GM23338 (cell line): ENCODE results near the gene BATF3. TPM values are rescaled to one million over a fixed set of nuclear protein-coding genes. Genes with fewer than 3 reads are reported as not detected.

Experiments
- ATAC-seq: fragments of 200-7000 bp; cut with Tn5 transposase; 3 replicates; pipeline ENCODE4 v1.9.1; 2020
- DNase-seq: peaks from one replicate; pipeline ENCODE4 v3.0.0-alpha.2; 2015; ENCODE audit warnings: low spot score
- H2AFZ ChIP-seq: fragments of 200-600 bp; sonication (generic); 2 replicates; pipeline ENCODE4 v1.8.0; 2016; ENCODE audit warnings: antibody characterized with exemption, mild to moderate bottlenecking, moderate library complexity
- H3F3A ChIP-seq: fragments of 200-600 bp; sonication (generic); replicated peaks from 2 replicates; pipeline ENCODE4 v1.8.0; 2017; ENCODE audit warnings: antibody characterized with exemption, mixed run types, low read depth
- H3K27ac ChIP-seq: fragments of 200-600 bp; sonication (generic); 2 replicates; pipeline ENCODE4 v1.6.1; 2016; ENCODE audit warnings: low read depth
- H3K27me3 ChIP-seq: fragments of 200-600 bp; sonication (generic); 2 replicates; pipeline ENCODE4 v1.8.0; 2016; ENCODE audit warnings: mild to moderate bottlenecking, mixed run types, moderate library complexity; ENCODE audit not compliant: insufficient read depth
- H3K36me3 ChIP-seq: fragments of 200-600 bp; sonication (generic); 2 replicates; pipeline ENCODE4 v1.8.0; 2016; ENCODE audit warnings: mild to moderate bottlenecking; ENCODE audit not compliant: insufficient read depth
- H3K4me1 ChIP-seq: fragments of 200-600 bp; sonication (generic); 2 replicates; pipeline ENCODE4 v1.8.0; 2016; ENCODE audit warnings: mild to moderate bottlenecking, moderate library complexity; ENCODE audit not compliant: insufficient read depth
- H3K4me2 ChIP-seq: fragments of 200-600 bp; sonication (generic); 2 replicates; pipeline ENCODE4 v1.7.1; 2017; ENCODE audit warnings: mixed run types
- H3K4me3 ChIP-seq: fragments of 200-600 bp; sonication (generic); 2 replicates; pipeline ENCODE4 v1.6.1; 2016; ENCODE audit warnings: mixed run types
- H3K79me2 ChIP-seq: fragments of 200-600 bp; sonication (generic); replicated peaks from 2 replicates; pipeline ENCODE4 v1.8.0; 2017; ENCODE audit warnings: mild to moderate bottlenecking; ENCODE audit not compliant: insufficient read depth
- H3K9me2 ChIP-seq: fragments of 200-600 bp; sonication (generic); 2 replicates; pipeline ENCODE4 v1.8.0; 2017; ENCODE audit not compliant: insufficient read depth
- H4K20me1 ChIP-seq: fragments of 200-600 bp; sonication (generic); replicated peaks from 2 replicates; pipeline ENCODE4 v1.8.0; 2017; ENCODE audit warnings: mild to moderate bottlenecking; ENCODE audit not compliant: insufficient read depth
- H3K27ac Mint-ChIP-seq: 2 replicates; pipeline ENCODE4 v1.8.0; 2020; ENCODE audit warnings: inconsistent platforms, mild to moderate bottlenecking, moderate library complexity, mixed read lengths
- H3K27me3 Mint-ChIP-seq: 3 replicates; pipeline ENCODE4 v1.8.0; 2022; ENCODE audit warnings: low read depth, mild to moderate bottlenecking, moderate library complexity, mixed read lengths, inconsistent platforms; ENCODE audit not compliant: insufficient read depth, poor library complexity
- H3K36me3 Mint-ChIP-seq: 3 replicates; pipeline ENCODE4 v1.8.0; 2021; ENCODE audit warnings: low read depth, mild to moderate bottlenecking, inconsistent platforms, moderate library complexity, mixed read lengths
- H3K4me1 Mint-ChIP-seq: 3 replicates; pipeline ENCODE4 v1.8.0; 2020; ENCODE audit warnings: mild to moderate bottlenecking, inconsistent platforms, mixed read lengths
- H3K4me3 Mint-ChIP-seq: 3 replicates; pipeline ENCODE4 v1.8.0; 2021; ENCODE audit warnings: moderate library complexity, mild to moderate bottlenecking, inconsistent platforms, mixed read lengths
- H3K9me3 Mint-ChIP-seq: 3 replicates; pipeline ENCODE4 v1.8.0; 2020; ENCODE audit warnings: moderate library complexity, mild to moderate bottlenecking, inconsistent platforms, mixed read lengths
- CREB1 ChIP-seq: fragments of 250-450 bp; sonication (Bioruptor Pico); IDR thresholded peaks from 2 replicates; pipeline ENCODE4 v1.5.0; 2020; ENCODE audit warnings: low read depth, mild to moderate bottlenecking, moderate library complexity
- CTCF ChIP-seq, 2 experiments: fragments of 200-600 bp in 1 of 2; sonication (generic) in 1 of 2; conservative IDR thresholded peaks; 2 replicates each; pipeline versions ENCODE4 v1.5.1 to v1.6.1; 2016 to 2017; ENCODE audit warnings: antibody characterized with exemption in 2 of 2, low read depth in 2 of 2, mild to moderate bottlenecking in 2 of 2, moderate library complexity in 1 of 2
- ETS1 ChIP-seq: IDR thresholded peaks from 2 replicates; pipeline ENCODE4 v1.6.1; 2016; ENCODE audit warnings: antibody characterized with exemption
- EZH2 ChIP-seq: fragments of 200-600 bp; sonication (generic); IDR thresholded peaks from one replicate; pipeline ENCODE4 v1.8.0; 2017; ENCODE audit warnings: antibody characterized with exemption, mild to moderate bottlenecking, low read depth; ENCODE audit not compliant: unreplicated experiment
- EZH2phosphoT487 ChIP-seq: fragments of 200-600 bp; sonication (generic); IDR thresholded peaks from one replicate; pipeline ENCODE4 v1.8.1; 2018; ENCODE audit warnings: antibody characterized with exemption; ENCODE audit not compliant: unreplicated experiment
- JUNB ChIP-seq: IDR thresholded peaks from one replicate; pipeline ENCODE4 v1.6.1; 2016; ENCODE audit warnings: antibody characterized with exemption; ENCODE audit not compliant: unreplicated experiment
- NANOG ChIP-seq: IDR thresholded peaks from 2 replicates; pipeline ENCODE4 v1.6.1; 2016; ENCODE audit warnings: antibody characterized with exemption, borderline replicate concordance
- POLR2AphosphoS5 ChIP-seq: IDR thresholded peaks from 2 replicates; pipeline ENCODE4 v1.6.1; 2016; ENCODE audit warnings: antibody characterized with exemption, low read depth
- REST ChIP-seq: IDR thresholded peaks from one replicate; pipeline ENCODE4 v1.6.1; 2018; ENCODE audit warnings: antibody characterized with exemption; ENCODE audit not compliant: unreplicated experiment
- STAT1 ChIP-seq: IDR thresholded peaks from one replicate; pipeline ENCODE4 v1.6.1; 2016; ENCODE audit warnings: antibody characterized with exemption; ENCODE audit not compliant: unreplicated experiment
- ZNF114 ChIP-seq: fragments of 250-450 bp; sonication (Bioruptor Pico); IDR thresholded peaks from 2 replicates; pipeline ENCODE4 v1.5.0; 2020; ENCODE audit warnings: mild to moderate bottlenecking, moderate library complexity
- ZNF331 ChIP-seq: fragments of 250-450 bp; sonication (Bioruptor Pico); IDR thresholded peaks from 2 replicates; pipeline ENCODE4 v1.5.0; 2020; ENCODE audit warnings: low read depth, mild to moderate bottlenecking, moderate library complexity
- ZNF462 ChIP-seq: fragments of 250-450 bp; sonication (Bioruptor Pico); IDR thresholded peaks from 2 replicates; pipeline ENCODE4 v1.5.0; 2020; ENCODE audit warnings: mild to moderate bottlenecking, moderate library complexity
- polyA plus RNA-seq: library from polyadenylated mRNA; unstranded; fragments of >200 nt; fragmentation: Nextera tagmentation; extraction: Ambion mirVana; gene quantifications from 2 replicates; pipeline ENCODE4 v1.2.1, GENCODE V29; 2016
- total RNA-seq: library from RNA; depleted of rRNA; stranded (reverse); fragments of >200 nt; shearing (Covaris generic); gene quantifications from 2 replicates; pipeline ENCODE4 v1.2.3, GENCODE V29; 2014

The BATF3 gene
- total and polyA plus RNA-seq, 2 experiments from 2014 or later: 3.6 to 7.8 TPM

- TF ChIP-seq CREB1 (CRISPR knock-in tag): no peak
- no peak for TF ChIP-seq ZNF114 (CRISPR knock-in tag)
- no peak for TF ChIP-seq CTCF (conservative IDR thresholded peaks at IDR 0.05; ENCODE audit: low read depth in 2 of 2)
- no peak for TF ChIP-seq EZH2phosphoT487
- no peak for TF ChIP-seq ETS1
- TF ChIP-seq ZNF331: no peak
- TF ChIP-seq STAT1: no peak
- TF ChIP-seq NANOG: no peak
- TF ChIP-seq REST: no peak
- TF ChIP-seq ZNF462 (CRISPR knock-in tag): no peak
- TF ChIP-seq JUNB: no peak
- TF ChIP-seq EZH2: no peak
- TF ChIP-seq POLR2AphosphoS5: no peak
- Mint-ChIP-seq H3K4me3 (no peak overlapping the region), H3K9me3 (no peaks in the 10 kb centered on the region), H3K27ac (no peak overlapping the region; the same call in 1 of the 2 replicates), H3K36me3 (peaks cover 16% of the 10 kb centered on the region), H3K4me1 (no peaks in the 10 kb centered on the region), H3K27me3 (no peaks in the 10 kb centered on the region)
- H3K27me3 ChIP-seq: no peaks in the 10 kb centered on the region
- H3K9me2 ChIP-seq: no peaks in the 10 kb centered on the region
- no peak for DNase-seq
- peaks cover 9% of the 10 kb centered on the region; the same call in 1 of the 2 replicates for H3K79me2 ChIP-seq
- ATAC-seq: no peak
- no peak overlapping the region for H3K4me3 ChIP-seq
- H3K36me3 ChIP-seq: no peaks in the 10 kb centered on the region
- H4K20me1 ChIP-seq: peaks cover 8% of the 10 kb centered on the region
- no peak overlapping the region for H2AFZ ChIP-seq
- no peak overlapping the region for H3K27ac ChIP-seq
- H3K4me2 ChIP-seq: no peak overlapping the region
- H3K4me1 ChIP-seq: no peaks in the 10 kb centered on the region
- no peaks in the 10 kb centered on the region for H3F3A ChIP-seq
These were observed 38.7 kb upstream of the BATF3 start for GRCh38 chr1:212738330-212738729.
